DOHH2 (cell line): ENCODE measurements around the gene AGFG1.

Source experiments
- H3F3A ChIP-seq: fragments of 200-600 bp; sonication (generic), shearing (Covaris generic); 2 replicates; pipeline ENCODE4 v1.6.0; 2016; ENCODE audit warnings: antibody characterized with exemption, mild to moderate bottlenecking; ENCODE audit not compliant: control insufficient read depth, insufficient read depth
- H3K27ac ChIP-seq: fragments of 200-600 bp; sonication (generic); 2 replicates; pipeline ENCODE4 v1.5.1; 2014; ENCODE audit warnings: low read depth, mild to moderate bottlenecking, low read length, moderate library complexity
- H3K27me3 ChIP-seq: fragments of 200-600 bp; sonication (generic); 2 replicates; pipeline ENCODE4 v1.6.1; 2014; ENCODE audit warnings: mild to moderate bottlenecking, low read length, mixed read lengths; ENCODE audit not compliant: control insufficient read depth
- H3K36me3 ChIP-seq: fragments of 200-600 bp; sonication (generic); 2 replicates; pipeline ENCODE4 v1.6.1; 2014; ENCODE audit warnings: mild to moderate bottlenecking, low read length, moderate library complexity, mixed read lengths; ENCODE audit not compliant: control insufficient read depth
- H3K4me1 ChIP-seq: fragments of 200-600 bp; sonication (generic); 2 replicates; pipeline ENCODE4 v1.6.1; 2014; ENCODE audit warnings: mild to moderate bottlenecking, low read length, mixed read lengths; ENCODE audit not compliant: control insufficient read depth
- H3K4me2 ChIP-seq: fragments of 200-600 bp; sonication (generic); 2 replicates; pipeline ENCODE4 v1.6.0; 2014; ENCODE audit warnings: mild to moderate bottlenecking, low read length, moderate library complexity
- H3K4me3 ChIP-seq: fragments of 200-600 bp; sonication (generic); 2 replicates; pipeline ENCODE4 v1.5.1; 2014; ENCODE audit warnings: mild to moderate bottlenecking, low read length, mixed read lengths
- H3K79me2 ChIP-seq: fragments of 200-600 bp; sonication (generic); 2 replicates; pipeline ENCODE4 v1.6.1; 2014; ENCODE audit warnings: mild to moderate bottlenecking, low read length, mixed read lengths; ENCODE audit not compliant: control insufficient read depth
- H3K9me2 ChIP-seq: fragments of 200-600 bp; sonication (generic); replicated peaks from 2 replicates; pipeline ENCODE4 v1.6.1; 2014; ENCODE audit warnings: mild to moderate bottlenecking, low read length, mixed read lengths; ENCODE audit not compliant: control insufficient read depth
- H3K9me3 ChIP-seq: fragments of 200-600 bp; sonication (generic); 2 replicates; pipeline ENCODE4 v1.6.1; 2014; ENCODE audit warnings: antibody characterized with exemption, low read length, mixed read lengths; ENCODE audit not compliant: control insufficient read depth, insufficient read depth
- H4K20me1 ChIP-seq: fragments of 200-600 bp; sonication (generic); 2 replicates; pipeline ENCODE4 v1.6.0; 2014; ENCODE audit warnings: low read depth, mild to moderate bottlenecking, antibody characterized with exemption, low read length, moderate library complexity; ENCODE audit not compliant: control insufficient read depth, insufficient read depth
- EZH2phosphoT487 ChIP-seq: fragments of 200-600 bp; sonication (generic); IDR thresholded peaks from 2 replicates; pipeline ENCODE4 v1.6.1; 2017; ENCODE audit warnings: borderline replicate concordance, mild to moderate bottlenecking, antibody characterized with exemption, low read length, moderate library complexity, mixed read lengths
- TF ChIP-seq, protein P1 (sequence below): fragments of 200-600 bp; sonication (generic); IDR thresholded peaks from one replicate; pipeline ENCODE4 v1.5.1; 2014; ENCODE audit warnings: antibody characterized with exemption, mild to moderate bottlenecking, low read depth, low read length; ENCODE audit not compliant: poor library complexity, severe bottlenecking

Gene AGFG1

GRCh38 chr2:227479865-227480475 is 8.0 kb downstream of the AGFG1 start:
- Histone ChIP-seq H3K27me3 (no peaks in the 10 kb centered on the region), H3K27ac (no peak overlapping the region), H3K4me3 (no peak overlapping the region), H3K9me2 (no peaks in the 10 kb centered on the region), H4K20me1 (peaks cover 10% of the 10 kb centered on the region), H3K4me1 (peaks cover 46% of the 10 kb centered on the region), H3K36me3 (peaks cover 5% of the 10 kb centered on the region; the same call in 1 of the 2 replicates), H3F3A (peaks cover 17% of the 10 kb centered on the region), H3K4me2 (0 out of 2 replicates have a peak overlapping the region, but pooled peaks have one; percentile 13), H3K79me2 (peaks cover 99% of the 10 kb centered on the region), H3K9me3 (no peaks in the 10 kb centered on the region)
- TF ChIP-seq EZH2phosphoT487 = no peak
- TF ChIP-seq, protein P1, sequence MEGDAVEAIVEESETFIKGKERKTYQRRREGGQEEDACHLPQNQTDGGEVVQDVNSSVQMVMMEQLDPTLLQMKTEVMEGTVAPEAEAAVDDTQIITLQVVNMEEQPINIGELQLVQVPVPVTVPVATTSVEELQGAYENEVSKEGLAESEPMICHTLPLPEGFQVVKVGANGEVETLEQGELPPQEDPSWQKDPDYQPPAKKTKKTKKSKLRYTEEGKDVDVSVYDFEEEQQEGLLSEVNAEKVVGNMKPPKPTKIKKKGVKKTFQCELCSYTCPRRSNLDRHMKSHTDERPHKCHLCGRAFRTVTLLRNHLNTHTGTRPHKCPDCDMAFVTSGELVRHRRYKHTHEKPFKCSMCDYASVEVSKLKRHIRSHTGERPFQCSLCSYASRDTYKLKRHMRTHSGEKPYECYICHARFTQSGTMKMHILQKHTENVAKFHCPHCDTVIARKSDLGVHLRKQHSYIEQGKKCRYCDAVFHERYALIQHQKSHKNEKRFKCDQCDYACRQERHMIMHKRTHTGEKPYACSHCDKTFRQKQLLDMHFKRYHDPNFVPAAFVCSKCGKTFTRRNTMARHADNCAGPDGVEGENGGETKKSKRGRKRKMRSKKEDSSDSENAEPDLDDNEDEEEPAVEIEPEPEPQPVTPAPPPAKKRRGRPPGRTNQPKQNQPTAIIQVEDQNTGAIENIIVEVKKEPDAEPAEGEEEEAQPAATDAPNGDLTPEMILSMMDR = no peak

- TF ChIP-seq, protein P1 = no peak
- TF ChIP-seq EZH2phosphoT487 = no peak
- H3K79me2 ChIP-seq = peaks cover 99% of the 10 kb centered on the region
- no peaks in the 10 kb centered on the region for H3K27me3 ChIP-seq
- H3K4me3 ChIP-seq = no peak overlapping the region
- peaks cover 10% of the 10 kb centered on the region for H4K20me1 ChIP-seq
- H3K27ac ChIP-seq = no peak overlapping the region
- peaks cover 46% of the 10 kb centered on the region for H3K4me1 ChIP-seq
- H3F3A ChIP-seq = peaks cover 17% of the 10 kb centered on the region
- H3K36me3 ChIP-seq = peaks cover 6% of the 10 kb centered on the region
- no peaks in the 10 kb centered on the region for H3K9me3 ChIP-seq
- H3K4me2 ChIP-seq = no peak overlapping the region
- no peaks in the 10 kb centered on the region for H3K9me2 ChIP-seq
Observed at GRCh38 chr2:227480528-227480927, 8.6 kb downstream of the AGFG1 start.

- H3F3A ChIP-seq = peaks cover 17% of the 10 kb centered on the region
- peak overlapping the region; percentile 22 for H3K4me3 ChIP-seq
- peak overlapping the region; percentile 63 for H3K27ac ChIP-seq
- H4K20me1 ChIP-seq = peaks cover 10% of the 10 kb centered on the region
- H3K27me3 ChIP-seq = no peaks in the 10 kb centered on the region
- peaks cover 99% of the 10 kb centered on the region for H3K79me2 ChIP-seq
- no peak for TF ChIP-seq EZH2phosphoT487
- TF ChIP-seq, protein P1 = no peak
- no peaks in the 10 kb centered on the region; the same call in 1 of the 2 replicates for H3K9me3 ChIP-seq
- peak overlapping the region; percentile 44 for H3K4me2 ChIP-seq
- H3K9me2 ChIP-seq = no peaks in the 10 kb centered on the region
- H3K36me3 ChIP-seq = peaks cover 12% of the 10 kb centered on the region
- peaks cover 46% of the 10 kb centered on the region for H3K4me1 ChIP-seq
Observed at GRCh38 chr2:227482638-227483340, 10.8 kb downstream of the AGFG1 start.
